ENCODE results near the gene ATRAID.

DNA sequence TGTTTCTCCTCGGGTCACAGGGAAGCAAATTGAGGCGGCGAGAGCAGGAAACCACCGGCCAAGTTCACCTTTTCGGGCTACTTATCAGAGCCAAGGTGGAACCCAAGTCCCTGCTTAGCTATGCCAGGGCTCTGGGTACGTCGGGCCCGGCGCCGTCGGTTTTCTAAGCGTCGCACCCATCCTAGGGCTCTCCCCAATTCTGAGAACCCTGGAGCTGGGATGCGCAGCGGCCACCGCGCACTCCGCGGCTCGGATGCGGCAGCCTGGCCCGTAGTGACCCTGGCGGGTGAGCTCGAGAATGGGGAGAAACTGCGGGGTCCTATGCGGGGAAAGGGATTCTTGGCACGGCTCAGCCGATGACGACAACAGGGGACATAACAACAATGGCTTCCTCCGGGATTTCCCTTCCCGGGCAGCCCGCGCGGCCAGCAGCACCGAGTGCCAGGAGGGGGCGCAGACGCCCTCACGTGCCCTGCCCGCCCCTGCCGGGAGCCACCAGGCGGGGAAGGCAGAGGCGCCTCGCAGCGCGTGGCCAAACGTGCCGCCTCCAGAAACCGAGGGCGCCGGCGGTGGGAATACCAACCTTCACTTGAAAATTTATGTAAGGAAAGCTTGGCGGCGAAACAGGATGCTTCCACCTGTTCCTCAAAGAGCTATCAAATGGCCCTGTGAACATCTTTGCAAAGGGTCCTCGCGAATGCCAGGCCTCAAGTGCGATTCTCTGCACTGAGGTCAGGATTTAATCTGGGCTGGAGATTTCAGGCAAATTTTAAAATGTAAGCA is 53.1 kb downstream of the ATRAID start:
- TF ChIP-seq, protein P1, sequence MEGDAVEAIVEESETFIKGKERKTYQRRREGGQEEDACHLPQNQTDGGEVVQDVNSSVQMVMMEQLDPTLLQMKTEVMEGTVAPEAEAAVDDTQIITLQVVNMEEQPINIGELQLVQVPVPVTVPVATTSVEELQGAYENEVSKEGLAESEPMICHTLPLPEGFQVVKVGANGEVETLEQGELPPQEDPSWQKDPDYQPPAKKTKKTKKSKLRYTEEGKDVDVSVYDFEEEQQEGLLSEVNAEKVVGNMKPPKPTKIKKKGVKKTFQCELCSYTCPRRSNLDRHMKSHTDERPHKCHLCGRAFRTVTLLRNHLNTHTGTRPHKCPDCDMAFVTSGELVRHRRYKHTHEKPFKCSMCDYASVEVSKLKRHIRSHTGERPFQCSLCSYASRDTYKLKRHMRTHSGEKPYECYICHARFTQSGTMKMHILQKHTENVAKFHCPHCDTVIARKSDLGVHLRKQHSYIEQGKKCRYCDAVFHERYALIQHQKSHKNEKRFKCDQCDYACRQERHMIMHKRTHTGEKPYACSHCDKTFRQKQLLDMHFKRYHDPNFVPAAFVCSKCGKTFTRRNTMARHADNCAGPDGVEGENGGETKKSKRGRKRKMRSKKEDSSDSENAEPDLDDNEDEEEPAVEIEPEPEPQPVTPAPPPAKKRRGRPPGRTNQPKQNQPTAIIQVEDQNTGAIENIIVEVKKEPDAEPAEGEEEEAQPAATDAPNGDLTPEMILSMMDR (conservative IDR thresholded peaks at IDR 0.05): no peak; the same call in 1 of the 2 replicates
- TF ChIP-seq EZH2 (IDR thresholded peaks at IDR 0.05; ENCODE audit: low read depth): no peak

All from PC-9 (cell line).